Stimulated activated CD8-positive, alpha-beta memory T cell treated with anti-CD3 and anti-CD28 coated beads, Interleukin-4, amount 100 ng/mL, for 4 hours (primary cell): Measurements from ENCODE around the gene CLDN19.
"Not testable (repeated sequence)": the region's sequence is repeated elsewhere in the genome, so short reads cannot be mapped to it uniquely, and the experiment has no call there.

Experiments used
- DNase-seq, 2 donors: peaks; one replicate each; pipeline ENCODE4 v3.0.0-alpha.2; 2020; ENCODE audit warnings: low read depth in 2 of 2, low spot score in 1 of 2

The CLDN19 gene

GRCh38 chr1:42713293-42713692, 26.7 kb downstream of the CLDN19 start:
- DNase-seq: no peak

- not testable (repeated sequence) for DNase-seq
These were observed 27.2 kb downstream of the CLDN19 start for GRCh38 chr1:42712808-42713207.

DNA sequence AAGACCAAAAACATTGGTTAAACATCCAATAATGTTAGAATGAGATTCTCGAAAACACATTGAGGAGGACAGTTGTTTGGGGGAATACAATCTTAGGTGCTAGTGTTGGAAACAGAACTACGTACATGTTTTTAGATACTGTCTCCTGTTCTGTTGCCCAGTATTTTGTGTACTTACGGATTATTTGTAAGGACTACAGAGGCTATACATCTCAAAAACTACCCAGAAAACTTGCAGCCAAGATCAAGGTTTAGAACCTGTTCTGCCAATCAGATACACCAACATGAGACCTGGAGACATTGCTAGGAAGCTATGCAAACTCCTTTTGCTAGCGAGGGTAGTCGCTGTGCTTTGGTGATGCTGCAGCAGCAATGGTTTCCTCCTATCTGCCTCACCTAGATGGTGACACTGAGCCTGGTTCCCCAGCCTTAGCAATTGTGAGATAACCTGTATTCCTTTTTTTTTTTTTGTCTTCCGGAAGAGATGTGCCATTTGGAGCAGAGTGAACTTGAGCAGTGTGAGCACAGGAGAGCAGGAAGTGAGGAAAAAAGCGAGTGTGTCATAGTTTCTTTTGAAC, 36.1 kb downstream of the CLDN19 start:
- no peak for DNase-seq

GRCh38 chr1:42700006-42700405, 40.0 kb downstream of the CLDN19 start:
- DNase-seq: no peak

DNA sequence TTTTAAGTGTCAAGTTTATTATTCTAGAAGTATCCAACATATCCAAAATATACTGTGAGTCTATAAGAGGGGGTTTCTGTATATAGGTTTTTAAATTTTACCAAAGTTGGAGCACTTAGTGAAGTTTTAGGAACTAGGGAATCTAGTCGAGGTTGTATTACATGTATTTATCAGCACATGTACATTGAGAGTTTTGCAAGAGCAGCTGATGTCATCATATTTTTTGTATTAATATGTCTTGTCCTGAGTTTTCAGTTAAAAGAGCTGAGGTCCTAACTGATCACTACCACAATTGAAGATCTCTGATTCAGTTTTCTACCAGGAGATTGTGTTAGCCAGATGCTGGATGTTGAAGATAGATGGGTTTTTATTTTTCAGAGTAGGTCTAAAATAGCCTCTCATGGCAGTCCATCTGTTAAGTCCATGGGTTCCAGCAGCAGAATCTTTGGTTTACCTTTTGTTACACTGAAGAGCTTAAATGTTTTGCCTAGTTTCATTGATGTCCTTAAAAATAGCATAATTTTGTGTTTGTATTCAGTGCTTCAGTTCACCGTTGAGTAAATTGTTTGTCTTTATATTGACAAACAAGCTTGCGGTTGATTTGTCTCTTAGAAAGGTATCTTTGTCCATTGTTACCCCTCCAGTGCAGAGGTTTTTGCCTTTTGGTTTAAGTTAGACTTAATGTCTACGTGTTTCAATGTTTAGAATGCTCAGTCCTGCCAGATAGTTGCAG, 41.8 kb downstream of the CLDN19 start:
- DNase-seq: no peak

GRCh38 chr1:42692911-42693310, 47.1 kb downstream of the CLDN19 start:
- no peak for DNase-seq

DNA sequence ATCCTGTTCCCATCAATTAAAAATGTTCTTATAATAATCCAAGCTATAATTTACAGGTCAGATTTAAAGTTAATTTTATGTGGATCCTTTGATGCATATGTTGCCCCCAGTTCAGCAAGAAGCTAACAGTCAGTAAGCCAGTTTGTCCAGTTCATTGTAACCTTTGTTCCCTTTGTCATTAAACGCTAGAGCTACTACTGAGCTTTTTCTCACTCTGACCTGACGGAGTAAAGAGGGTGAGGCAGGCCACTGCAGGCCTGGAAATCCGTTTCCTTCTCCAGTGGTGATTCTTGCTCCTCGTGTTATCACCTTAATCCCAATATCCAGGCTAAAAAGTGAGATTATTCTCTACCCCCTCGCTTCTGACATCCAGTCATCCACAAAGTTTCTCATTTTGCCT, 47.6 kb downstream of the CLDN19 start:
- no peak for DNase-seq

GRCh38 chr1:42691157-42691498, 48.9 kb downstream of the CLDN19 start:
- DNase-seq: no peak

GRCh38 chr1:42690477-42691156, 49.4 kb downstream of the CLDN19 start:
- no peak for DNase-seq

GRCh38 chr1:42689912-42690311, 50.1 kb downstream of the CLDN19 start:
- DNase-seq: no peak

GRCh38 chr1:42686418-42686817, 53.6 kb downstream of the CLDN19 start:
- no peak for DNase-seq

DNA sequence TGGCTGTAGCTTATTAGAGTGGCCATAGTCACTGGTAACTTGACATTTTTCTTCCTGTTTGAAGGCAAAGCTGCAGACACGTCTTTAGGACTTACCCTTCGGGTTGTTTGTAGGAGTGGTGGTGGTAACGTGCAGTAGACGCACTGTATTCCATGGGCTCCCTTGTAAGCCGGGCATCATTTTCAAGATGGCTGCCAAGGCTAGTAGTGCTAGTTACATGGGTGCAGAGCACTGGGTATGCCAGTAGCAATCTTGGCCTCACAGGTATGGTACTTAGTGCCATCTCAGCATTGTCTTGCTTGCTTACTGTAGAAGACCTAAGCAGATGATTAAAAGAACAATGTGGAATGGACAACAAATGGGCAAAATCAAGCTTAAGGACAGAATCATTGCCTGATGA, 55.9 kb downstream of the CLDN19 start:
- DNase-seq: no peak
